H4 (cell line): Measurements from ENCODE around the gene DNASE1L3. TPM values are rescaled to one million over a fixed set of nuclear protein-coding genes. Genes with fewer than 3 reads are reported as not detected.
"Not testable (repeated sequence)": the region's sequence is repeated elsewhere in the genome, so short reads cannot be mapped to it uniquely, and the experiment has no call there.

ENCODE experiments used
- DNase-seq: peaks from one replicate; pipeline ENCODE4 v3.0.0-alpha.2; 2015; ENCODE audit warnings: low spot score
- total RNA-seq: library from RNA; depleted of rRNA; stranded (reverse); fragments of >200 nt; shearing (Covaris generic); gene quantifications from 2 replicates; pipeline ENCODE4 v1.2.3, GENCODE V29; 2014

DNASE1L3 gene
- total RNA-seq, 1 experiment from 2014 or later, result not detected

DNA sequence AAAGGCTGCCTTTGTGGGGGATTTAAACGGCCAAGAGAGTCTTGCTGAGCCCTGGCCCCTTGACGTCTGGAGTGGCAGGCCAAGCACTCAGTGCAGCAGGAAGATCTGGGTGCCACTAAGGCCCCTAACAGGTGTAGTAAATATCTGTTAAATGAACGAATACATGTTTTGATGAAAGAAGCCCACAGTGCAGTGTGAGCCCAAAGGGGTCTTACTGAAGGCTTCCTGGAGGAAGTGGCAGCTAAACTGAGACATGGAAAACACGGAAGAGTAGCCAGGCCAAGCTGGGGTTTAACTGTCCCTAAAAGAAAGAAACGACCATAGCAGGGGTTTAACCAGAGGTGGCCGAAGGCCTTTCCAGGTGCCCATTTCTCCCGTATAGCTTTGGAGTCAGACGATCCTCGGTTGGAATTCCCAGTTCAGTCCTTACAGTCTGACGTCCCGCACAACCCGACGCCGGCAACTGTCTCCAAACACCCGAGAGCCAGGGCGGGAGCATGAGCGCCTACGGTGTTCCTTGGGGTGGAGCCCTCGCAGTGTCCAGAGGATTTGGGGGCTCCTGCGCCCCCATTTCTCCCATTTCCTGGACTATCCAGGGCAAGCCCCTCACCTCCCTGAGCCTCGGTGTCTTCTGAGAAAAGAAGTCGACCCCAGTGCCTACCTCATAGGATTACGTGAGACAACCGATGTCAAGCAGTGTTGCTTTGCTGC is 25.9 kb upstream of the DNASE1L3 start:
- no peak for DNase-seq

DNA sequence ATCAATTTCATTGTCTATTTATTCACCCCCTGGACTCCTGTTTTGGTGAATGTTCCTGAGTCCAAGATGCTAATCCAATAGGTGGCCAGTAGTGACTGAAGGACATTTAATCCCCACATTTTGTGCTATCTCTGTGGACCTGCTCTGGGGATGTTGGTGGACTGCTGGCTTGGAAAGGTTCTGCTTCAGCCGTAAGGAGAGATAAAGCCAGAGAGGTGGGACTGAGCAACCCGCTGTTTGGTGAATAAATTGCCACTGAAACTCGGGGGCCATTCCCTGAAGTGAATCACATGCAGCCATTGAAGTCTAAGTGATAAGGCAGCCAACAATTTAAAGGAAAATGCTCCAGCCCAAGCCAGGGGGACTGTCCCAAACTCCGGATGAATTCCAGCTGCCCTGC is 25.2 kb upstream of the DNASE1L3 start:
- DNase-seq, result no peak

- DNase-seq, result peak; percentile 9
Measured at GRCh38 chr3:58234516-58234931, 23.8 kb upstream of the DNASE1L3 start.

- DNase-seq, result no peak
Measured at GRCh38 chr3:58231666-58232065, 20.9 kb upstream of the DNASE1L3 start.

DNA sequence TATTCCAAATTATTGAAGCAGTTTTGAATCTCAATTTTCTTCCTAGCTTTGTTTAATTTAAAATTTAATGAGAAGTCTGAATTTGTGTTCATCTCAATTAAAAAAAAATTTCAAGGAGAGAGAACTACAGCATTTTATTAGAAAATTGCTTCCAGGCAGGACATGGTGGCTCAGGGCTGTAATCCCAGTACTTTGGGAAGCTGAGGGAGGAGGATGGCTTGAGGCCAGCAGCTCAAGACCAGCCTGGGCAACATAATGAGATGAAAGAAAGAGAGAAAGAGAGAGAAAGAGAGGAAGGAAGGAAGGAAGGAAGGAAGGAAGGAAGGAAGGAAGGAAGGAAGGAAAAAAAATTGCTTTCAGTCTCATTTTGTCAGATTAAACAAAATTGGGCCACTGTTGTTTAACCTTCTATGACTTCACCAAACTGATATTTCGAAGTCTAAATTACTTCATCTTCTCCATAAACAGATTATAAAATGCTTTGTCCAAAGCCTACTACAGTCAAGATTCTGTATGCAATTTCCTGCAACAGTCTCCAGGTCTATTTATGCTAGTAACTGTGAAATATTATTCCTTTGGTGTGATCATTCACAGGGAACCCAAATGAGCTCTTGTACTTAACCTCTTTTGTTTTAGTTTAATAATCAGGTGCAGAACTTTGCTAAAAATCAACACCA is 20.2 kb upstream of the DNASE1L3 start:
- no peak for DNase-seq

DNA sequence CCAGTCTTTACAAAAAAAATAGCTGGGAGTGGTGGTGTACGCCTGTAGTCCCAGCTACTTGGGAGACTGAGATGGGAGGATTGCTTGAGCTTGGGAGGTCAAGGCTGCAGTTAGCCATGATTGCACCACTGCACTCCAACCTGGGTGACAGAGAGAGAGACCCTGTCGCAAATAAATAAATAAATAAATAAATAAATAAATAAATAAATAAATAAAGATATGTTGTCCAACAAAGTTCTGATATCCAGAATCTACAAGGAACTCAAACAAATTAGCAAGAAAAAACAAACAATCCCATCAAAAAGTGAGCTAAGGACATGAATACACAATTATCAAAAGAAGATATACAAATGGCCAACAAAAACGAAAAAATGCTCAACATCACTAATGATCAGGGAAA is 17.2 kb upstream of the DNASE1L3 start:
- DNase-seq, result not testable (repeated sequence)

DNA sequence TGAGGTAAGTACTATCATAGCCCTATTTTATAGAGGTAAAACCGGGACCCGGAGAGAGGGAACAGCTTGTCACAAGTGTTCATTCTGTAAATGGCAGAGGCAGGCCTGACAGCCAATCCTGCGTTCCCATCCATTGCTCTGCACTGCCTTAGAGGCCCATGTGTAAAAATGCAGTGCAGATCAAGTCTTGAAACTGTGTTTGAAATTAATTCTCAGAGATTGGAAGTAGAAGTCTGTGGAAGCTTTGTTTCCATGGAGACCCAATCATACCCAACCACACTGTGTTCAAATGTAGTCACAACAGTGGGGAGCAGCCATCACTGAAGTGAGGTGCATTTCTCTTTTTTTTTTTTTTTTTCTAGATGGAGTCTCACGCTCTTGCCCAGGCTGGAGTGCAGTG is 13.1 kb upstream of the DNASE1L3 start:
- DNase-seq, result no peak

DNA sequence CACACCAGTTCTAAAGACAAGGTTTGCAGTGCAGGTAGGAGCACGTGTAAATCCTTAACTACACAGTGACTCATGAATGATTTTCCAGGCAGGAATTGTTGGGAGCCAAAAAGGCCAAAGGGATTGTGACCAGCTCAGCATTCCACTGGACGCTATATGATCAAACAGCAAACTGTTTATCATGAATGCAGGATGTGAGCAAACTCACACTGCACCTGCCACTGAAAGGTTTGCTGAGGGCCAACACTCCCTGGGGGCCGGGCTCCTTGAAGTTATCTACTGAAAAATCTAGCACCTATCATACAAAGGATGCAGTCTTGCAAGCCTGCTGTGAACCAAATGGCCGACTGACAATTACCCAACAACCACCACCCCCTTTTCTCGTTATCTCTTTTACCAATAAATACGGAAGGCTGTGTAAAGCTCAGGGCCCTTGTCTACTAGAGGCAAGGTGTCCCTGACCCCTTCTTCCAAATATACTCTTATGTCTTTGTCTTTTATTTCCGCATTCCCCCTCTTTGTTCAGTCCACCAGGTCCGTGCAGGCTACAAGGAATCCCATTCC is 11.5 kb upstream of the DNASE1L3 start:
- no peak for DNase-seq

DNA sequence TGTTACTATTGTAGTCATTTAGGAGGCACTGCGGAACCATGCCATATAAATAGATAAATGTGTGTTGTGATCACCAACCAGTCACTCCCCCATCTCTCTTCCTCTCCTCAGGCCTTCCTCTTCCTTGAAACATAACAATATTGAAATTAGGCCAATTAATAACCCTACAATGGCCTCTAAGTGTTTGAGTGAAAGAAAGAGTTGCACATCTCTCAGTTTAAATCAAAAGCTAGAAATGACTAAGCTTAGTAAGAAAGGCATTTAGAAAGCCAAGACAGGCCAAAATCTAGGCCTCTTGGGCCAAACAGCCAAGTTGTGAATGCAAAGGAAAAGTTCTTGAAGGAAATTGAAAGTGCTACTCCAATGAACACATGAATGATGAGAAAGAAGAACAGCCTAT is 8.1 kb upstream of the DNASE1L3 start:
- DNase-seq, result no peak

GRCh38 chr3:58217209-58217811 is 6.5 kb upstream of the DNASE1L3 start:
- DNase-seq, result peak; percentile 87

GRCh38 chr3:58216496-58217195 is 5.9 kb upstream of the DNASE1L3 start:
- no peak for DNase-seq

- no peak for DNase-seq
Measured at GRCh38 chr3:58215317-58216025, 4.7 kb upstream of the DNASE1L3 start.

GRCh38 chr3:58214484-58215316 is 3.9 kb upstream of the DNASE1L3 start:
- DNase-seq, result no peak

- DNase-seq, result no peak
Measured at GRCh38 chr3:58209933-58210332, 839 bp downstream of the DNASE1L3 start.

- no peak for DNase-seq
Measured at GRCh38 chr3:58207954-58208353, 2.8 kb downstream of the DNASE1L3 start.

- DNase-seq, result peak; percentile 16
Measured at GRCh38 chr3:58206406-58207011, 4.3 kb downstream of the DNASE1L3 start.

GRCh38 chr3:58205981-58206380 is 4.8 kb downstream of the DNASE1L3 start:
- no peak for DNase-seq

DNA sequence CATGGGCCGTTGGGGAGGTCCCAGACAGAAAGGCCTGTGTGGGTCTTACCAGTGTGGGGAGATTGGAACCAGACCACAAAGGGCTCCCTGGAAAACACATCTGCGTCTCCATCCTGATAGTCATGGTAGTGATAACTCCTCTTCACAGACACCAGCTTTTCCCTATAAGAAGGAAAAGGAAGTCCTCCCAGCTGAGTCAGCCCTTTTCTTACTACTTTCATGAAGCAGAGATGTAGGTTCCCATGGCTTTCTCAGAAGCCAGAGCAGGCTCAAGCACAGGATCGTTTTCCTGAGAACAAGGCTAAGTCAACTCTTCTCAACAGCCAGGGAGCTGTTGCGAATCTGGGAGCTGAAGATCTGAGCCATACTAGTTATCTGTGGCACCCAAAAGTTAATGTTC is 6.1 kb downstream of the DNASE1L3 start:
- DNase-seq, result no peak

GRCh38 chr3:58203541-58203940 is 7.2 kb downstream of the DNASE1L3 start:
- no peak for DNase-seq

- DNase-seq, result no peak
Measured at GRCh38 chr3:58202917-58203360, 7.8 kb downstream of the DNASE1L3 start.
